Body of pancreas (tissue), 4 donors: ENCODE data around the gene NR2C2. TPM values are rescaled to one million over a fixed set of nuclear protein-coding genes. Genes with fewer than 3 reads are reported as not detected.

Experiments
- ATAC-seq: fragments of 150-250 bp; one replicate; pipeline ENCODE4 v1.9.1; 2016
- DNase-seq, 4 donors: peaks; one replicate each; pipeline ENCODE4 v3.0.0-alpha.2; 2019
- H3K27ac ChIP-seq, 4 donors: fragments of 200-600 bp; sonication (generic); 1 replicate in 3 of 4; 2 replicates in 1 of 4; pipeline versions ENCODE4 v1.5.1 to v1.6.1; 2016 to 2019; ENCODE audit warnings: mild to moderate bottlenecking in 1 of 4, mixed read lengths in 1 of 4, moderate library complexity in 1 of 4
- H3K27me3 ChIP-seq, 2 donors: fragments of 200-600 bp; sonication (generic); one replicate each; pipeline ENCODE4 v1.6.0; 2016; ENCODE audit warnings: mild to moderate bottlenecking in 1 of 2
- H3K36me3 ChIP-seq, 2 donors: fragments of 200-600 bp; sonication (generic); replicated peaks in 1 of 2; 2 replicates each; pipeline ENCODE4 v1.5.1; 2016; ENCODE audit warnings: low read depth in 2 of 2; ENCODE audit not compliant: insufficient read depth in 1 of 2
- H3K4me1 ChIP-seq: fragments of 200-600 bp; sonication (generic); one replicate; pipeline ENCODE4 v1.6.0; 2016
- H3K4me3 ChIP-seq, 2 donors: fragments of 200-600 bp; sonication (generic); 1 replicate in 1 of 2; 2 replicates in 1 of 2; pipeline ENCODE4 v1.5.1; 2016 to 2019
- H3K9me3 ChIP-seq, 3 donors: fragments of 200-600 bp; sonication (generic); 1 replicate in 2 of 3; 2 replicates in 1 of 3; pipeline ENCODE4 v1.5.1; 2016
- POLR2A ChIP-seq, 3 donors: fragments of 450-650 bp; IDR thresholded peaks; one replicate each; pipeline ENCODE4 v1.6.1; 2016; ENCODE audit warnings: antibody characterized with exemption in 3 of 3, mild to moderate bottlenecking in 2 of 3
- WGBS, 2 donors: methylation state at CpG; one replicate each; pipeline ENCODE4 v1.1.5; 2017; 5-methylcytosine and 5-hydroxymethylcytosine counted together
- intact Hi-C: fragments of 100-400 bp; cut with DNase I; formaldehyde crosslinking; loops from one replicate; pipeline ENCODE4 v1.15.1; 2023
- total RNA-seq, 2 donors: library from RNA; depleted of rRNA; stranded (reverse); fragments of >200 nt; gene quantifications; one replicate each; pipeline ENCODE4 v1.1.0, GENCODE V29; 2016
- TF ChIP-seq, protein P1 (sequence below), 7 experiments: fragments of 450-650 bp in 4 of 7; fragments of 200-600 bp in 3 of 7; sonication (generic) in 3 of 7; IDR thresholded peaks; one replicate each; pipeline ENCODE4 v1.5.1; 2016 to 2019; ENCODE audit warnings: antibody characterized with exemption in 7 of 7

Gene NR2C2
- total RNA-seq, 2 donors from 2014 or later = 16.9 to 22.1 TPM

GRCh38 chr3:15038306-15038705 is 90.9 kb downstream of the NR2C2 start:
- Histone ChIP-seq H3K9me3 (no peaks in the 10 kb centered on the region), H3K36me3 (peaks cover 9 to 22% of the 10 kb centered on the region in 2 donors), H3K27ac (no peak overlapping the region), H3K4me1 (no peaks in the 10 kb centered on the region), H3K27me3 (no peaks in the 10 kb centered on the region), H3K4me3 (no peak overlapping the region)
- WGBS, 2 donors = 85 to 88% methylated on average over 6 of the region's 6 CpGs
- no peak for ATAC-seq
- no peak for DNase-seq
- intact Hi-C loops = no loop called here
- TF ChIP-seq POLR2A (IDR thresholded peaks at IDR 0.05) = no peak
- TF ChIP-seq, protein P1, sequence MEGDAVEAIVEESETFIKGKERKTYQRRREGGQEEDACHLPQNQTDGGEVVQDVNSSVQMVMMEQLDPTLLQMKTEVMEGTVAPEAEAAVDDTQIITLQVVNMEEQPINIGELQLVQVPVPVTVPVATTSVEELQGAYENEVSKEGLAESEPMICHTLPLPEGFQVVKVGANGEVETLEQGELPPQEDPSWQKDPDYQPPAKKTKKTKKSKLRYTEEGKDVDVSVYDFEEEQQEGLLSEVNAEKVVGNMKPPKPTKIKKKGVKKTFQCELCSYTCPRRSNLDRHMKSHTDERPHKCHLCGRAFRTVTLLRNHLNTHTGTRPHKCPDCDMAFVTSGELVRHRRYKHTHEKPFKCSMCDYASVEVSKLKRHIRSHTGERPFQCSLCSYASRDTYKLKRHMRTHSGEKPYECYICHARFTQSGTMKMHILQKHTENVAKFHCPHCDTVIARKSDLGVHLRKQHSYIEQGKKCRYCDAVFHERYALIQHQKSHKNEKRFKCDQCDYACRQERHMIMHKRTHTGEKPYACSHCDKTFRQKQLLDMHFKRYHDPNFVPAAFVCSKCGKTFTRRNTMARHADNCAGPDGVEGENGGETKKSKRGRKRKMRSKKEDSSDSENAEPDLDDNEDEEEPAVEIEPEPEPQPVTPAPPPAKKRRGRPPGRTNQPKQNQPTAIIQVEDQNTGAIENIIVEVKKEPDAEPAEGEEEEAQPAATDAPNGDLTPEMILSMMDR (IDR thresholded peaks at IDR 0.05) = no peak

- Histone ChIP-seq H3K27me3 (no peaks in the 10 kb centered on the region), H3K9me3 (no peaks in the 10 kb centered on the region), H3K27ac (no peak overlapping the region), H3K4me3 (no peak overlapping the region), H3K4me1 (no peaks in the 10 kb centered on the region), H3K36me3 (peaks cover 0 to 13% of the 10 kb centered on the region in 2 donors)
- DNase-seq (no peak), ATAC-seq (no peak)
- intact Hi-C loops = no loop called here
- TF ChIP-seq, protein P1 (IDR thresholded peaks at IDR 0.05) = no peak
- TF ChIP-seq POLR2A (IDR thresholded peaks at IDR 0.05) = no peak
- WGBS, 2 donors = 72 to 76% methylated on average over 3 of the region's 3 CpGs
Observed at GRCh38 chr3:15040844-15041243, 93.5 kb downstream of the NR2C2 start.

- WGBS, 2 donors = 72 to 94% methylated on average over 3 of the region's 3 CpGs
- peaks cover 0 to 20% of the 10 kb centered on the region in 2 donors for H3K36me3 ChIP-seq
Observed at GRCh38 chr3:15041950-15042349, 94.6 kb downstream of the NR2C2 start.

GRCh38 chr3:15042936-15043335 is 95.6 kb downstream of the NR2C2 start:
- H3K27ac ChIP-seq = no peak overlapping the region
- intact Hi-C loops = no loop called here
- 87 to 91% methylated on average over 3 of the region's 3 CpGs for WGBS, 2 donors
- no peaks in the 10 kb centered on the region for H3K4me1 ChIP-seq
- DNase-seq = no peak
- H3K4me3 ChIP-seq = no peak overlapping the region
- H3K27me3 ChIP-seq = no peaks in the 10 kb centered on the region
- no peaks in the 10 kb centered on the region for H3K9me3 ChIP-seq
- TF ChIP-seq, protein P1 (IDR thresholded peaks at IDR 0.05) = no peak
- TF ChIP-seq POLR2A (IDR thresholded peaks at IDR 0.05) = no peak
- H3K36me3 ChIP-seq = peaks cover 0 to 19% of the 10 kb centered on the region in 2 donors
- ATAC-seq = no peak

More at GRCh38 chr3:15041950-15042349, 94.6 kb downstream of the NR2C2 start:
- Histone ChIP-seq H3K27me3 (no peaks in the 10 kb centered on the region), H3K27ac (no peak overlapping the region), H3K4me3 (no peak overlapping the region), H3K4me1 (no peaks in the 10 kb centered on the region), H3K9me3 (no peaks in the 10 kb centered on the region)
- peak in 1 of 4 donors; percentile 16 for DNase-seq
- TF ChIP-seq, protein P1 (IDR thresholded peaks at IDR 0.05) = no peak
- no peak for TF ChIP-seq POLR2A (IDR thresholded peaks at IDR 0.05)
- ATAC-seq = no peak
- intact Hi-C loops = no loop called here

- no peak overlapping the region for H3K27ac ChIP-seq
- intact Hi-C loops = no loop called here
- no peaks in the 10 kb centered on the region for H3K9me3 ChIP-seq
- no peaks in the 10 kb centered on the region for H3K27me3 ChIP-seq
- TF ChIP-seq, protein P1 (IDR thresholded peaks at IDR 0.05) = no peak
- TF ChIP-seq POLR2A (IDR thresholded peaks at IDR 0.05) = no peak
- H3K4me1 ChIP-seq = no peaks in the 10 kb centered on the region
- peaks cover 0 to 24% of the 10 kb centered on the region in 2 donors for H3K36me3 ChIP-seq
- DNase-seq = no peak
- no peak overlapping the region for H3K4me3 ChIP-seq
- ATAC-seq = no peak
- 84% methylated on average over 10 to 11 of the region's 11 CpGs for WGBS, 2 donors
Observed at GRCh38 chr3:15043408-15044171, 96.2 kb downstream of the NR2C2 start.
